Erythroblast (primary cell): ENCODE measurements around the gene SIL1.
"Not testable (repeated sequence)": the region's sequence is repeated elsewhere in the genome, so short reads cannot be mapped to it uniquely, and the experiment has no call there.

Experiments used
- GATA1 ChIP-seq: IDR thresholded peaks from 2 replicates; pipeline ENCODE4 v1.6.1; 2011; ENCODE audit warnings: low read depth, mild to moderate bottlenecking, control low read depth, low read length, moderate library complexity
- POLR2A ChIP-seq: IDR thresholded peaks from 2 replicates; pipeline ENCODE4 v1.6.1; 2011; ENCODE audit warnings: mild to moderate bottlenecking, low read length

DNA sequence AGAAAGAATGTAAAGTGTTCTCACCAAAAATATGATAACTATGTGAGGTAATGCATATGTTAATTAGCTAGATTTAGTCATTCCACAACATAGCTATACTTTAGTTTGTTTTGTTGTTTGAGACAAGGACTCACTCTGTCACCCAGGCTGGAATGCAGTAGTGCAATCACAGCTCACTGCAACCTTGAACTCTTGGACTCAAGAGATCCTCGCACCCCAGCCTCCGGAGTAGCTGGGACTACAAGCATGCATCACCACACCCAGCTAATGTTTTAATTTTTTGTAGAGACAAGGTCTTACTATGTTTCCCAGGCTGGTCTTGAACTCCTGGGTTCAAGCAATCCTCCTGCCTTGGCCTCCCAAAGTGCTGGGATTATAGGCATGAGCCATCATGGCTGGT, 124.2 kb downstream of the SIL1 start:
- not testable (repeated sequence) for TF ChIP-seq POLR2A, GATA1
